GM21619 (cell line): Measurements from ENCODE around the gene HYI.

Experiments used
- ATAC-seq: cut with Tn5 transposase; IDR thresholded peaks from one replicate; pipeline ENCODE4 v1.9.1; 2021; ENCODE audit not compliant: unreplicated experiment

HYI gene

DNA sequence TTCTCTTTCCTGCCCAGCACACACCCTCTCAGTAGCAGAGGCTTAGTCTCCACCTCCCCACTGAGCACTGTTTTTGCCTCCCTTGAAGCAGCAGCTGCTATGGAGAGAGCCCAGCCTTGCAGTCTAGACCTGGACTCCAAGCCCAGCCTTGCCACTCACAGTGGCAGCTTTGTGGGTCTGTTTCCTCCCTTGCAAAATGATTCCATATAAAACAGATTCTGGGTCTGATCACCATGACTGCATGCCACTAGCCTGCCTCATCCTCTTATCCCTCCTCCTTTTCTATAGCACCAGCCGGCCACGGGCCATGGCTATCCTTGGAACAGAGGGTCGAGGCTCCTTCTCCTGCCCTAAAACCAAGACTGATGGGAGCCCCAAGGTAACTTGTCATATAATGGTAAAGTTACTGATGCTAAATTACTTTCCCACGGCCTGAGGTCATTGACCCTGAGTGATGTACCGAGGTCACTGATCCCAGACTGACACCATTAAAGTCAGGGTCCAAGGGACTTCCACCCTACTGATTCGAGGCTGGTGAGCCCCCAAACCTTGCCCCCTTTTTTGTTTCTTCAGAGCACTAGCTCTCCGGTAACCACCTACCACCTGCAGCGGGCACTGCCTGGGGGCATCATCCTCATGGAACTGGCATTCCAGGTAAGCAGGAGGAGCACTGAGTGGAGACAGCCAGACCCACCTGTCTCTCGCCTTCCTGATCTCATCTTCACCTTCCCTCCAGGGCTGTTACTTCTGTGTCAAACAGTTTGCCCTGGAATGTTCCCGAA, 7.9 kb downstream of the HYI start:
- ATAC-seq: no peak

- ATAC-seq: no peak
These were observed 8.9 kb downstream of the HYI start for GRCh38 chr1:43444836-43445235.

DNA sequence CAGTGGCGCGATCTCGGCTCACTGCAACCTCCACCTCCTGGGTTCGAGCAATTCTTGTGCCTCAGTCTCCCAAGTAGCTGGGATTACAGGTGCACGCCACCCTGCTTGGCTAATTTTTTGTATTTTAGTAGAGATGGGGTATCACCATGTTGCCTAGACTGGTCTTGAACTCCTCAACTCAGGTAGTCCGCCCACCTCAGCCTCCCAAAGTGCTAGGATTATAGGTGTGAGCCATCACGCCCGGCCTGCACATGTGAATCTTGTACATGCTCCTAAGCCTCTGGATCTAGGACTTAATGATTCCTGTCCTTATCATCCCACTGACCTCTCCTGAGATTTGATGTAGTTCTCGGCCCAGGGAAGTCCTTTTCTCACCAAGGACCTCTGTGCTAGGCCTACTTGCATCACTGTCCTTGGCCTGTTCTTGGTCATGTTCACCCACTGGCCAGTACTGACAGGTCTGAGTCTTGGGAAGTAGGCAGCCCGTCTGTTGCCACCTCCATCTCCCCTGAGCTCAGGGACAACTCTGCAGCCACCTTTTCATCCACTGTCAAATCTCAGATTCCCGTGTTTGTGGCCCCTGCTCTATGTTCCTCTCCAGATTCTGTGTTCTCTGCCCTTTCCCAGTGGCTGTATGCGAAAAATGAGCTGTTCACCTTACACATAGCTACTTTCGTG, 9.4 kb downstream of the HYI start:
- no peak for ATAC-seq

GRCh38 chr1:43443197-43443946, 10.4 kb downstream of the HYI start:
- ATAC-seq: no peak

GRCh38 chr1:43442756-43443155, 11.0 kb downstream of the HYI start:
- no peak for ATAC-seq

GRCh38 chr1:43441894-43442637, 11.7 kb downstream of the HYI start:
- ATAC-seq: no peak

DNA sequence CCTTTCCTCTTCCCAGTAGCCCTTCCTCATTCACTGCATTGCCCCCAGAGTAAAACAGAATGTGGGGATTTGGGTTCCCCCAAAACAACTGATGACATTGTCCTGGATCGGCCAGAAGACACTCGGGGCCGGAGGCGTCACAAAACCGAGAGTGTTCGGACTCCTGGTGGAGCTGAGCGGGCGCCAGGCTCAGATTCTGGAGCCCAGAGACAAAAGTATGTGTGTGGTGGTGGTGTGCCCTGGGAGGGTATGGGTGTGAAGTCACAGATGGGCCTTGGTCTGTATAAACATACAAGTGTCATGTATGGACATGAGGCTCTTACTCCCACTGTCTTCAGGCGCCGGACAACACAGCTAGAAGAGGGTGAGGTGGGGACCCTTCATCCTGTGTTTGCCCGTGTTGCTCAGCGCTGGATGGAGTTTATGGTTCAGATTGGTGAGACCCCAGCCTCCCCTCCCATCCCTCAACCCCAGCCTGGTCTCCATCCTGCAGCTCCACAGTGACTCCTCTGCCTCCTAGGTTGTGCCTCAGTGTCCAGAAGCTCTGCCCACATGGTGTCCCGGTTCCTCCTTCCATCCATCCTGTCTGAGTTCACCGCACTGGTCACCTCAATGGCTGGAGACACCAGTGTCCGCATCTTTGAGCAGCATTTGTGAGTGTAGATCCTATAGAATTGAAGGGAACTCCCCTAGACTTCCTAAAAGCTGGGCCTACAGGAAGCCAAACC, 12.4 kb downstream of the HYI start:
- no peak for ATAC-seq

DNA sequence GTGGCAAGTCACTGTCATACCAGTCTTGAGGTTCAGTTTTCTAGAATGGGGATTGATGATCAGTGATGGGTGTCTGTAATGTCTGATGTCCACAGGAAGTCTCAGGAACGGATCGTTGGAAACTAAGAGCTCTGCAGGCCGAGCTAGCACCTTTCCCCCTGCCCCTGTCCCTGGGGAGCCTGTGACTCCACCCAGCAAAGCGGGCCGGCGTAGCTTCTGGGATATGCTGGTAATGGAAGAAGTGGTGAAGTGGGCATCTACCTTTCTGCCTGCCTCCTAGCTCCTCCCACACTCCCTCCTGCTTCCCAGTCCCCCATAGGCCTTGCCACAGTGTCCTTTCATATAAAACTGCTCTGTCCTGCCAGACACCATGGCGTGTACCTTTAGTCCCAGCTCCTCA, 13.4 kb downstream of the HYI start:
- ATAC-seq: no peak

DNA sequence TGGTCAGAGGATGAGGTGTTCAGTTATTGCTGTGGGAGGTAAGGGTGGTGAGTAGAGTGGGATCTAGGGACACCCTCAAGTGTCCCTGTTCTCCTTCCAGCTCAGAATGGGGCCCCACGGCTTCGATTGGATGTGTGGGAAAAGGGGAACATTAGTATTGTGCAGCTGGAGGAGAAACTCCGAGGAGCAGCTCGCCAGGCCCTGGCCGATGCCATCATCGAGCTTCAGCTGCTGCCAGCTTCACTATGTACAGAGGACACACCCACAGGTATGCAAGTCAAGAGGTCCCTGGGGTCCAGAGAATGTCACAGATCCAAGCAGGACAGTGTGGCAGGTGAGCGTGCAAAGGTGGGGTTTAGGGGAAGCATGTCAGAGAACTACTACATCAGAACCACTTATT, 13.9 kb downstream of the HYI start:
- no peak for ATAC-seq

DNA sequence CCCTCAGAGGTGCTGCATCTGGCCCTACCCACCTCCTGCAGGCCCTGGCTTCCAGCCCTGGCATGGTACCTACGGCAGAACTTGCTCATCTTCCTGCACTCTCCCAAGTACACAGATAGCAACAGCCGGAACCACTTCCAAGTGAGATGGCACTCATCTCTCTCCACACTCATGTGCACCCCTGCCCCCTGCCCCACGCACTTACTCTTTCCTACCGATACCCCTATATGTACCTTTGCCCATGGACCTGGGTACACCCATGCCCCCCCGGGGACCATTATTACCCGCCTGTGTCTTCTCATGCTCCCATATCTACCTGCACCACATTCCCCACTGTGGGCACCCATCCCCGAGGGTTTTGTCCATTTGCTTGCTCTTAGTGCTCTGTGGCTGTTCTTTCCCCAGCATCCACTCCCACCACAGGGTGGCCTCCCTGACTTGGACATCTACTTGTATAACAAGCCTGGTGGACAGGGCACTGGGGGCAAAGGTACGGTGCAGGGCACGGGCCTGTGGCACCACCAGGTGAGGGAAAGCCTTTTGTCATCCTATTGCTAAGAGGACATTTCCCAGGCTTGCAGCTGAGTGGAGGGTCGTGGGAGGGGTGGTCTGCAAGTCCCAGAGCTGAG, 14.7 kb downstream of the HYI start:
- no peak for ATAC-seq

GRCh38 chr1:43438576-43438952, 15.2 kb downstream of the HYI start:
- no peak for ATAC-seq

- ATAC-seq: no peak
These were observed 15.7 kb downstream of the HYI start for GRCh38 chr1:43438006-43438405.

DNA sequence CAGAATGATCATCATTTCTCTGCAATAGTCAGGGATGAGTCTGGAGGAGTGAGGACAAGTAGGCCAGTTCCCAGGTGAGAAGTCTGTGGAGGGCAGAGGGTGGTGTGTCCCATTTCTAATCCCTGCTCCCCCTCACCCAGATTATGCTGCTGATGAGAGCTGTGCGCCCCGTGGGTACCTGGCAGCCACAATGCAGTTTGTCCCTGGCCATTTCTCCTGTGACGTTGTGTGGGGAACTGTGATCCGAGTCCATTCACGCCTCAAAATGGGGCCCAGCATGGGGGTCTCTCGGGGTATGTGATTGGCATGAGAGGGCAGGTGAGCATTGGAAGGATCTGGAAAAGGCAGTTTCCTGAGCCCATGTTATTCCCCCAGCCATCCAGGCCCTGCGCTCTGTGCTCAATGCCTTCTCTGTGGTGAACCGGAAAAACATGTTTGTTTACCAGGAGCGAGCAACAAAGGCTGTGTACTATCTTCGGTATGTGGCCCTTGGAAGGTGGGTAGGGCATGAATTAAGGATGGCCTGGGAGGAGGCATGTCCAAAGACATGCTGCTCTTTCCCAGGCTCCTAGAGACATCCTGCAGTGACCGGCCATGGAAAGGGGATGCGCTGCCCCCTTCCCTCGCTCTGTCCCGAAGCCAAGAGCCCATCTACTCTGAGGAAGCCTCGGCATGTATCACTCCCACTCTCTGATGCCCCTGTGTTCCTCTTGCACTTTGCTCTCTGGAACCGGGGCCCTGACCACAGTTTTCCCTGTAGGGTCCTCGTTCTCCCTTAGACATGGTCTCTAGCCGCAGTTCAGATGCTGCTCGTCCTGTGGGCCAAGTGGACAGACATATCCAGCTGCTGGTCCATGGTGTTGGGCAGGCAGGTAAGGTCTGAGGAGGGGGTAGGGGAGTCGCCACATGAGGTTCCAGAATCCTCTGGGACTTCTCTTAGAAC, 16.4 kb downstream of the HYI start:
- ATAC-seq: no peak

DNA sequence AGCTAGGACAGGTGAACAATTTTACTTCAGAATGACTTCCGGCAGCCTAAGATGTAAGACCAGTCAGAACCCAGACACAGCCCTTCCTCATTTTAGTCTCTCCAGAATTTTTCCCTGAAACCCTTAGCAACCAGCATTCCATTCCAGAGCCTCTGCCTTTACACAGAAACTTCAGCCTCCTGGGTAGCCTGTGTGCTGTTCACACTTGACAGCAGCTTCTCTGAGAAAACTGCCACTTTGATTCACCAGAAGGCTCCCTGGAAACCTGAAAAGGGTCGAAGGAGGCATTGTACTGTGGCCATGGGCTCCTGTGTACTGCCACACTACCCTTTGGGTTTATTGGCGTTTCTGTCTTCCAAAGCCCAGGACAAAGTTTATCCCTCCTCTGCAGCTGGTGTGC, 17.4 kb downstream of the HYI start:
- no peak for ATAC-seq

- ATAC-seq: no peak
These were observed 18.3 kb downstream of the HYI start for GRCh38 chr1:43435146-43436145.

DNA sequence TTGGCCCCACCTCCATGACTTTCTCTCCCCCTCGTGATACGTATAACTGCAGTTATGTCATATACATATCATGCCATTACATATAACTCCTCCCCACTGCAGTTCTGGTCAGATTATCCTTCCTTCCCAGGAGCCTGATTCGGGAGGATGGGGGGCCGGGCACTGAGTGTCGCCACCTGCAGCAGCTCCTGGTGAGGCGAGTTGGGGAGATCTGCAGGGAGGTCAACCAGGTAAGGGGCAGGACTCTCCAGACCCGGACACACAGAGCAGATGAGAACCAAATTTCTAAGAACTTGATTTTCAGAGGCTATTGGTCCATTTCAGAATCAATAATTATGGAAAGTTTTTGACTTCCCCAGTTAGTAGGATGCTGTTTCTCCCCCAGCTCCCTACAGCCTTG, 19.5 kb downstream of the HYI start:
- ATAC-seq: no peak

DNA sequence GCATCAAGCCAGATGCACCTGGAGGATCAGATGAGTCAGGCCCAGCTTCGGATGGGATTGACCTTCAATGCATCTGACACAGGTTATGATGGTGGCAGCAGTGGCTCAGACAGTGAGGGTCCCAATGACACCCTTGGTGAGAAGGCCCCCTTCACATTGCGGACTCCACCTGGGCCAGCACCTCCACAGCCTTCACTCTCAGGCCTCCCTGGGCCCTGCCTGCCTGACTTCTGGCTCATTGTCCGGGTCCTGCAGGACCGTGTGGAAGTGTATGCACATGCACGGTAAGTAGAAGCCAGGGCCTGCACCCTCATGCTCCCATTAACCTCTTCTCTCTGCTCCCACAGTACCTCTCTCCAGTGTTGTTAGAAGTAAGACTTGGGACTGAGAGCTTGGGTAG, 20.8 kb downstream of the HYI start:
- no peak for ATAC-seq
